HG03196 (cell line): ENCODE results near the gene FKBP14.

ENCODE experiments used
- ATAC-seq: cut with Tn5 transposase; IDR thresholded peaks from one replicate; pipeline ENCODE4 v1.9.1; 2021; ENCODE audit not compliant: unreplicated experiment

The FKBP14 gene, protein sequence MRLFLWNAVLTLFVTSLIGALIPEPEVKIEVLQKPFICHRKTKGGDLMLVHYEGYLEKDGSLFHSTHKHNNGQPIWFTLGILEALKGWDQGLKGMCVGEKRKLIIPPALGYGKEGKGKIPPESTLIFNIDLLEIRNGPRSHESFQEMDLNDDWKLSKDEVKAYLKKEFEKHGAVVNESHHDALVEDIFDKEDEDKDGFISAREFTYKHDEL

DNA sequence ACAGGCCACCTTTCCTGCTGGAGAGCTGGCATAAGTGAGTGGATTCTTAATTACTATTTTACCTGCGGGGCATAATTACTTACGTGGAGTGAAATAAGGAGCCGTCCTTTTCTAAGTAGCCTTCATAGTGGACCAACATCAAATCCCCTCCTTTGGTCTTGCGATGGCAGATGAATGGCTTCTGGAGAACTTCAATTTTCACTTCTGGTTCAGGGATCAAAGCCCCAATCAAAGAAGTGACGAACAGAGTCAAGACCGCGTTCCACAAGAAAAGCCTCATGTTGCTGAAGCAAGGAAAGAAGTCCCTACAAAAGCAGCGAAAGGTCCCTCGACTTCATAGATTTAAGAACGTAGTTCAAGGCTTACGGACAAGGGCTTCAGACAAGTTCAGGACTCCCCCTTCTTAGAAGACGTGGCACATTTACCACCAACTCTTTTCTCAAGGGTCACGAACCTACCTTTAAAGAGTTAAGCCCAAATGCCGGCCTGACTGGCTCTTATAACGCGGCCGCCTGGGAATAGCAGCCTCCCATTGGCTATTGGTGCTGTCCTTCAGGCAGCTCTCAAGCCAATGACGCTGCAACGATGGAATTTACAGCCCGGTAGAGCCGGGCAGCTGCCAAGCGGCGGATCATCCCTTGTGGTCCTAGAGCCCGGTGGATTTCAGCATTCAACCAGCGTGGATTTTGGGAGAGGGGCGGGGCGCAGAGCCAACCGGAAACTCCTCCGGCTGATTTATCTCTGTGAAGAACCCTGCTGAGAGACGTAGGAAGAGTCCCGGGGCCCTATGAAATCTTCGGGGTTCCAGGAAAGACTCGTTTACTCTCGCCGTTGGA is at the start of gene FKBP14:
TSS of gene FKBP14 (minus strand) at position 474 of the 836 bp plus-strand sequence. CDS start at position 280, 194 bp downstream.
- ATAC-seq: peak; percentile 72

DNA sequence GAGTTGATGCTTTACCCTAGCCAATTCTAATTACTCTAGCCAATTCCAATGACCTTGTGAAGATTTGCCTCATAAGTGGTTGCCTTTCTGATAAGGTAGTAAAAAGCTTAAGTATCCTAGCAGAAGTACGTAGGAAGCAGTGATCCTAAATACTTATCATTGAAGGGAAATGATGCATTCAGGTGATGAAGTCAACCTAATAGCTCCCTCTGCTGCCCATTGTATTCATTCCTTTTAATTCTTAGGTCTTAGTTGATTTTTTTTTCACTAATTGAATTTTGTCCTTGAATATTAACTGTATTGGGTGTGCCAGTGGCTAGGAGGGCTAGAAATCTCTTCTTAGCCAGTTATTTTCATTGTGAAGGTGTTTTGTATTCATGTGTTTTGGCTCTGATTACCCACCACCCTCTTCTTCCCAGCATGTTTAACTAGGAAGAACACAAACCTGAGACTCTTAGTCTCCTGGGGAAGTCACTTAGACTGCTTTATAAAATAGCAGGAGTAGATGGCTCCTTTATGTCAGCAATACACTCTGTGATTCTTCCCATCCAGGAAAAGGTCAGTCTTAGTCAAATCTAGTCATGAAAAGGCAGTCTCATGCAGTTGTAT is 48.0 kb upstream of the FKBP14 start:
- no peak for ATAC-seq

DNA sequence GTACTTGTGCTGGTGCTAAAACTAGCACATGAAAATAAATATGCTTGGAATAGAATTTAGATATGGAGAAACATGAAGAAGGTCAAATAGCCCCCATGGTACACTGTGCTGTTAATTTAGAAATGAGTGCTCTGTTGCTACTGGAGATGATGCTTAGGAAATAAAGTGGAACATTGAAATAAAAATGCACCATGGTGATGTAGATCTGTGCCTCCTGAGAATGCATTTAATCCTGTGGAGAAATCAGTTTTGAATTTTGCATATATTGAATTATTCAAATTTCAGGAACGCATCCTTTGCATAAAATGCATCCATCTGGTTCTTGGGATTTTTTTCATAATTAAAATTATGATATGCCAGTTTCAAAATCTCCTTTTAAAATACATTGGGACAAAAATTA is 46.2 kb upstream of the FKBP14 start:
- ATAC-seq: no peak

DNA sequence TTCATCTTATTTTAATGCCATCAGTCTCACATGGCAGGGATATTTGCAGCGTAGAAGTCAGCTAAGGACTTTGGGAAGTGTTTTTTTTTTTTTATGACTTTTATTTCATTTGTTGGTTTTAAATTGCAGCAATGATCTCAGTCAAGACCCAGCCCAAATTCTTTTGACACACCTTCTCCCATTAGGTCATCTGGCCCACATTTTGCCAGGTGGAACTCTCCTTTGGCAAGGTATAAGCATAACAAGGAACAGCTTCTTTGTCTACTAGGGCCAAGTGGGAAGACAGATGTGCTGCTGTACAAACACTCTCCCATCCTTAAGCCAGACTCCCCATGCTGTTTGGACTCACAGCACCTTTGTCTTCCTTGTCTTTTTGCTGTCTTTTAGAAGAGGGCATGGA is 43.5 kb upstream of the FKBP14 start:
- no peak for ATAC-seq

DNA sequence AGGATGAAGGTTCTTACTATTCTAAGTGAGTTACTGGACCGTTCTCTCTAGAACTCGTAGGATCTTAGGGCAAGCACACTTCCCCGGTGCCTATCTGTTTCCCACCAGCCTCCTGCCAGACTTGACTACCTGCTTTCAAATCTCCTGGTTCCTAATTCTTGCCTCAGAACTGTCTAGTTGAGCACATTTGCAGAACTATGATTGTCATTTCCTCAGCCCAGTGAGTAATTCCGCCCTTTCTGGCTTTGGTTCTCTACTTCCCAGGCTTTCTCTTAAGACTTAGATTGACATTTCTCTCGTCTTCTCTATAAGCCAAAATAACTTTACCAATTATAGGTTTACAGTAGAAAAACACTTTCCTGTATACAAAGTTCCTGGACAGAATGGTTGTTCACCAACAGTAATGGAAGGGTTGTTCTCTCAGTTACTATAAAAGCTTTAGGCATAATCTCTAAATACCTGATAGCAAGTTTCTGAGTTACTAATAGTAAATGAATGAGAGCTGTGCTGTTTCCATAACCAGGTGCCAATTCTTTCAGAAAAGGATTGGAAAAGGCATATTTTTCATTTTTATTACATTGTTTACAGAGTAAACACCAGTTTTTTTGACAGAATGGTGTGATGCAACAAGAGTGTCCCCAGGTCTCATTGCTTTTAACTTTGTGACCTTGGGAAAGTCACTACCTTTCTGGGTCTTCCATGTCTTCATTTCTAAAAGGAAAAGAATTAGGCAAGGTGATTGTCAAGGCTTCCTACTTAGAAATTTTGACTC is 42.8 kb upstream of the FKBP14 start:
- no peak for ATAC-seq

DNA sequence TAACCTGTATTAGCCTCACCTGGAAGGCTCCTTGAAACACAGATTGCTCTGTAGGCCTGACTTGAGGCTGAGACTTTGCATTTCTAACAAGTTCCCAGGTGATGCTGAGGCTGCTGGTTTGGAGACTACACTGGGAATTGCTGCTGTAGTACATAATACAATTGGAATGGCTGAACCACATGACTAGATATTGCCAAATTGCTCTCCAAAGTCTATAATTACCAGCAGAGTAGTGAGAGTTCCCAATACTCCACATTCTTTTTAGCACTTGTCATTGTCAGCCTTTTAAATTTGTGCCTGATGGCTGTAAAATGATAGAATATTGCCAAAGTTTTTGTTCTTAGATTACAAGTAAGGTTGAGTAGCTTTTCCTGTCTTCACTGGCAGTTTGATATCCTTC is 41.6 kb upstream of the FKBP14 start:
- ATAC-seq: no peak

DNA sequence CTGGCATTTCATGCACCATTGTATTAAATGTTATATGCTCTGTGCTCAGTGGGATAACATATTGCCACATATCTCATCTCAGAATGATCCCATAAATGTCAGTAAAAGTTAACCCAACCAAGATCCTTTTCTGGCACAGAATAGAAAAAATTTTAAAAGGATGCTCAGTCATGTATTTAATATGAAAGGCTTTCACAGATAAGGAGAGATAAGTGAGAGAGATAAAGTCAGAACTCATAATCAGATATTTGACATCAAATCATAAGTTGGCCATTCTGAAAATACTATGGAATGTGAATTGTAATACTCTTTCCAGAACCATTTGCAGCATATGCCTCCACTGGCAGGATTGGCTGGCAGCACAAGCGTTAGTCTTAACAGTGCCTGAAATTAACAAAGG is 40.2 kb upstream of the FKBP14 start:
- no peak for ATAC-seq

DNA sequence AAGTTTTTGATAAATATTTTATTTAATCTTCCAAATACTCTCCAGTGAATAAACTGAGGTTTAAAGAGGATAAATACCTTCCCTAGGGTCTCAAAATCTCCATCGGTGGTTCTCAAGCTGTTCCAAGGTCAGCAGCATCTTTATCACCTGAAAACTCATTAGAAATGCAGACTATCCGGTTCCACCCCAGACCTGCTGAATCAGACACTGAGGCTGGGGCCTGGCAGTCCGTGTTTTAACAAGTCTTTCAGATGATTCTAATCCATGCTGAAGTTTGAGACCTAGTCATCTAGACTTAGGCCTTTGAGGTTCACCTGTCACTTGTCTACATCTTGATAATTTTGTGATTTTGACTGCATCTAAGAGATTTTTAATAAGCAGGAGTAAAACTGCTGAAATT is 39.2 kb upstream of the FKBP14 start:
- no peak for ATAC-seq

DNA sequence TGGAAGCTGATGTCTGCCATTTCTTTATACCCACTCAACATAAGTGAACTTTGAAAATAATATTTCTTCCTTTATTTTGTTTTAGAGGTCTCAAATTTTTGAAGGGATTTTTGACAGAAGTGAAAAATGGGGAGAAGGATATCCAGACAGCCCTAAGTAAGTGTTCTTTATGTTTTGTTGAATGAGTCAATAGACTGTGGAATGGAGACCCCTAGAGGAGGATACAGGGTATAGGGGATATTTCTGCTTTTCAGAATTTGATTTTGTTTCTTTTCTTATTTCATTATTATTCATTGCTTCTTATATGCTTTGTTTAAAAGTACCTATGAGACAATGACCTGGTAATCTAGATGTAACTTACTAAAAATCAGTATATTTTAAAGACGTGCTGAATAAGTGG is 36.1 kb upstream of the FKBP14 start:
- no peak for ATAC-seq

DNA sequence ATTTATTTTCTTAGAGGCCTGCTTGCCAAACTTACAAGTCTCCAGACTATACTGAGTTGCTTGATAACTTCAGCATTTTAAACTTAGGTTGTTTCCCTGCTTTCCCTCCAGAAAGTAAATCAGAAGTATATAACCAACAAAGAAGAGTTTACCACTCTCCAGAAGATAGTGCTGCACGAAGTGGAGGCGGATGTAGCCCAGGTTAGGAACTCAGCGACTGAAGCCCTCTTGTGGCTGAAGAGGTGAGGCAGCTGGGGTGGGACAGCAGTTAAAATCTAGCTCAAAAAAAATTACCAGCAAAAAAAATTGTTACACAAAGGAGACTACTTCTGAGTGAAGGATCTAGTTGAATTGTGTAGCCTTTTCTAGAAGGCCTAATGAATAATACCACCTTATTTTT is 35.3 kb upstream of the FKBP14 start:
- ATAC-seq: peak; percentile 70

DNA sequence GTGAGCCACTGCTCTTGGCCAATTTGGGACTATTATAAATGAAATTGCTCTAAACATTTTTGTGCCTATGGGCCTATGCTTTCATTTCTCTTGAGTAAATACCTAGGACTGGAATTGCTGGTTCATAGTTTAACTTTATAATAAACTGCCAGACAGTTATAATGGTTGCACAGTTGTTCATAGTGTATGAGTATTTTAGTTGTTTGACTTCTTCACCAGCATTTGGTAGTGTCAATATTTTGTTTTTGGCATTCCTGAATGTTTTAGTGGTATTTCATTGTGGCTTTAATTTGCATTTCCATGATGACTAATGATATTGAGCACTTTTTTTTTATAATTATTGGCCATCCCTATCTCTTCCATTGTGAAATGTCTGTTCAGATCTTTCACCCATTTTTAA is 31.2 kb upstream of the FKBP14 start:
- ATAC-seq: no peak

DNA sequence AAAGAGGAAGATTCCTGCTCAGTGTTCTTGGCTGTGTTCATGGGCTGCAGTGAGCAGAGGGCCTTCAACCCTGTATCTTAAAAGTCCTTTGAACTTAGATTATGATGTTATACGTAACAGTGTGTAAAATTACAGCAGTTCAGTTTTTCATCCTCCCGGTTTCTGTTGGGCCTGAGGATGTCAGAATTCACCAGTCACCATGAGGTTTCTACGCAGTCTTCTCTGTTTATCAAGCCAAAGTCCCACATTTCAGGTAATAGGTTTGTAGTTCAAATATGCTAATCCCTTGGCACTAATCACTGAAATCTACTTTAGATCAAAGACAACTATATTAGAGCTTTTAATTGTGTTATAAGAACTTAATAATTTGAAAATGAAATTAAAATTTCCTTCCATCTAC is 26.6 kb upstream of the FKBP14 start:
- no peak for ATAC-seq

DNA sequence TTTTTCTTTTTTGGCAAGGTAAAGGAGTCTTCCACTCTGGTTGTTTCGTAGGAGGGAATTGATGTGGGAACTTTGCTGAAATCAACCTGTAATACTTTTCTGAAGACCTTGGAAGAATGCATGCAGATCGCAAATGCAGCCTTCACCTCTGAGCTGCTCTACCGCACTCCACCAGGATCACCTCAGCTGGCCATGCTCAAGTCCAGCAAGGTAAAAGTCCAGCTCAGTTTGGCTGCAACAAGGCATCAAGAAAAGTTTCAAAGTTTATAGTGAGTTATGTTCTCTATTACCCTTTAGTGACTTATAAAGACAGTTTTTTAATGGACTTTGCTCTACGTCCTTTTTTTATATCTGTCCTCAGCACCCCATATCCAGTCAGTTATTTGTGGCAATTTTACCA is 22.7 kb upstream of the FKBP14 start:
- ATAC-seq: no peak

DNA sequence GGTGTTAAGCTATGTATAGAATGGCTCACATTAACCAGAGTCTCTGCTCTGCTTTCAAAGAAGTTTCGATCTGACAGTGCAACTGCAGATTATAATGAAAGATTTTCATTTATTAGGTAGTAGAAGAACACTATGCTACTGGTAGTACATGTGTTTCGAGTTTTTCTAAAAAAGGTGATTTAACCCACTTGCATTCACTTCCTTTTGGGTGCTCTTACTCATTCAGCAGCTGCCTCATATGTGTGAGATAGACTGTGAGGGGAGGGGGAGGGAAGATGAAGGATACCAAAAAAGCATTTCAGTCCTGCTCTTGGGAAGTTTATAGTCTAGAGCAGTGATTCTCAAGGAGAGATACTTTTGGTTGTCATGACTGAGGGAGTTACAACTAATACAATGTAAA is 22.1 kb upstream of the FKBP14 start:
- no peak for ATAC-seq

DNA sequence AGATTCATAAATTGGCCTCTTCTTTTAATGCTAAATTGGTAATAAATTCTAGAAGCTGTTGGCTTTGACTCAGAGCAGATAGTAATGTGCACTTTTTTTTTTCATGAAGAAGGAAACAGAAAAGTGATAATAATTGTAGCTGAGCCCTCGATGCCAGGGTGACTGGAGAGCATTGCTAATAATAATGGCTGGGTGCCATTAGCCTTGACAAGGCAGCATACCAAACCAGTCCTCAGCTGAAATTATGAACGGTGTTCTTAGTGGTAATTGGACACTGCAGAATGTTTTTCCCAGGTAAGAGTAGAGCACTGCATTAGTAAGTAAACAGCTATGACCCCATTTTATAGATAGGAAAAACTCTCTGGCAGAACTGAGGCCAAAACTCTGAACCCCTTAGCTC is 20.6 kb upstream of the FKBP14 start:
- no peak for ATAC-seq

DNA sequence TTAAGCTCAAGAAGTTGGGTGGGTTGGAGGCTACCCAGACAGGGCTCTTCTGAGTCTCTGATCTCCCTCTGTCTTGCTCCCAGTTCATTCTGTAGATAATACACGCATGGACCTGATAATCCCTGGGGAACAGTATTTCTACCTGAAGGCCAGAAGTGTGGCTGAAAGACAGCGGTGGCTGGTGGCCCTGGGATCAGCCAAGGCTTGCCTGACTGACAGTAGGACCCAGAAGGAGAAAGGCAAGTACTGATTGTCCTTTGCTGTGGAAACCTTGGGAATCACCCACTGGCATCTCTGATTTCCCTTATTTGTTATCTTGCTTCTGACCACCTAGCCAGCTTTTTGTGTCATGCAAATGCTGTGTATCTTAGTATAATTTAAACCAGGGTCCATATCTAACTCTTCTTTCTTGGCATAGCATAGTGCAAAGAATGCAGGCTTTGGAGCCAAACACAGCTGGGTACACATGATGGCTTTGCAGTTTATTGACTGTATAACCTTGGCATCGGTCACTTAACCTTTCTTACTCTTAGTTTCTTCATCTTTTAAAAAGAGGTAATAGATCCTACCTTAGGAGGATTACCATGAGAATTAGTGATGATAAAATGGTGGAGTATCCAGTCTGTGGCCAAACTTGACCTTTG is 19.7 kb upstream of the FKBP14 start:
- no peak for ATAC-seq

DNA sequence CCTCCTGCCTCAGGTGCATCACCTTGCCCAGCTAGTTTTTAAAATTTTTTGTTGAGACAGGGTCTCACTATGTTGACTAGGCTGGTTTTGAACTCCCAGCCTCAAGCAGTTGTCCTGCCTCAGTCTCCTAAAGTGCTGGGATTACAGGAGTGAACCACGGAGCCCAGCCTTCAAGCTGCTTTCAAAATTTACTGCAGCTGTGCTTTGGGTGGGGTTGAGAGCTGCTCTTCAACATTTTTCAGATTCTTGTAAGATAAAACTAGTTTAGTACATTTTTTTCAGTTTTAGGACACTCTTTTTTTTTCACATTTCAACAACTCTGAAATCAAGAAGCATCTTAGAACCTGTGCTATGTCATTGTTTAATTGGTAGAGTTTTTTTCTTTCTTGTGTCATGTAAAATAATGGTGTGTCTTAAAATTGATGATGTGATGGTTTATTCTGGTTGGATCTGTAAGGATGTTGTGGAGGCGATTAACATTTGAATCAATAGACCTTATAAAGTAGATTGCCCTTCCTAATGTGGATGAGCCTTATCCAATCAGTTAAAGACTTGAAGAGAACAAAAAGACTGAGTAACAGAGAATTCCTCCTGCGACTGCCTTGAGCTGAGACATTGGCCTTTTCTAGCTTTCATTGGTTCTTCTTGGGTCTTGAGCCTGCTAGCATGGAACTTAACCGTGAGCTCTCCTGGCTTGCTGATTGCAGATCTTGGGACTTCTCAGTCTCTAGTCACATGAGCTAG is 15.2 kb upstream of the FKBP14 start:
- no peak for ATAC-seq

DNA sequence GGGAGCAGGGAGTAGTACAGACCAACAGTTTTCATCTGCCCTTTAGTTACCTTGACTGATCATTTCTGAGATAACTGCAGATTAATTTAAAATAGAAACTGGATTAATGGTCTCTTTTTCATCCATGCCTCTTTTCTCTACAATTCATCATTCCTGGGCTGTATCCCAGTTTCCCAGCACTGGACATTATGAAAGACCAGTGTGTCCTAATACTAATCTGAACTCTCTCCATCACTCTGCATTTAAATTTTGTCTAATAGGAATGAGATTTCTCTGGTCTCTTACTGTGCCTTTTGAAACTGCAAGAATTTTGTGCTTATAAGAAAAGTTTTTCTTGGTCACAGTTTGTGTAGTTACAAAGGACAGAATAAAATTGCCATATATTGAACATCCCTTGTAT is 14.4 kb upstream of the FKBP14 start:
- ATAC-seq: no peak

DNA sequence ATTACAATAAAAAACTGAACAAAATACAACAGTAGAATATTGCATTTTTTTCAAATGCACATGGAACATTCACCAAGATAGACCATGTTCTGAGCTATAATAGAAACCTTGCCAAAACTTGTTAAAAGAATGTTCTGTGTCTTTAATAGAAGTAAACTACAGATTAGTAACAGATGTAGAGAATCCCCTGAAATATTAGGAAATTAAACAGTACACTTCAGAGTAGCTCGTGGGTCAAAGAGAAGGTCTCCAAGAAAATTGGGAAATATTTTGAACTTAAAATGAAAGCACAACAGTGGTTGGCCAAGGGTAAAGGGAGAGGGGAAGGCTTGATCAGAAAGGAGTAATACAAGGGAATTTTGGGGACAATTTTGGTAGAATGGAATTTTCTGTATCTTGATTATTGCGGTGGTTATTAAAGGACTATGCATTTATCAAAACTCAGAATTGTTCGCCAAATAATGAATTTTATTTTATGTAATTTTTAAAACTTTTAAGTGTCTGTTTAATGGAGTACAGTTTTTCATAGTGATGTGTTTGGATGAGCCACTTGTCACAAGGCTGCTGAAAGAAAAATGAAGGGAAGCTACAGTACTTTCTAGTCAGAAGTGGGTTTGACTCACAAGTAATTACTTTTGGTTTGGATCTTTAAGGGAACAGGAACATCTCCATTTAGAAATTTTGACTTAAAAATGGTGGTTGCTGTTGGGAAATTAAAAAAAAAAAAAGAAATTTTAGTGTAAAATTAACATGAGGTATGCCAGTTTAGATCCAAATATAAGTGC is 11.9 kb upstream of the FKBP14 start:
- ATAC-seq: no peak

DNA sequence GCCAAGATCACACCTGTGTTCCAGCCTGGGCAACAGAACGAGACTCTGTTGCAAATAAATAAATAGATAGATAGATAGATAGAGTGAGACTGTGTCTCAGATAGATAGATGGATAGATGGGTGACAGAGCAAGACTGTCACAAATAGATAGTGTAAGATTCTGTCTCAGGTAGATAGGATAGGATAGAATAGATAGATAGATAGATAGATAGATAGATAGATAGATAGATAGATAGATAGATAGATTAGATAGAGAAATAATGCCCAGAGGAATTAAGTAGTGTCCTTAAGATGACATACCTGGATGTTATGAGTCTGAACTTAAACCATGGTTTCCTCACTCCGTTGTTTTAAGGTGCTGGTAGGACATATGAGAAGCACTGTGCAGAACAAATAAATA is 9.7 kb upstream of the FKBP14 start:
- no peak for ATAC-seq
